HepG2 (cell line): ENCODE results near the gene RPL23. TPM values are rescaled to one million over a fixed set of nuclear protein-coding genes. Genes with fewer than 3 reads are reported as not detected.
A peak's percentile ranks its signal among the peaks of the same experiment; 100 is the strongest.

Experiments used
- ATAC-seq: fragments of 200-7000 bp; cut with Tn5 transposase; 3 replicates; pipeline ENCODE4 v1.9.1; 2020; ENCODE audit warnings: mild to moderate bottlenecking, moderate library complexity
- BruUV-seq: library from RNA; stranded (reverse); fragments of 400-500 nt; replicated peaks from 2 replicates; lab custom pipeline; 2021; lab: Mats Ljungman, UMichigan
- CTCF ChIA-PET: fragments of 300-600 bp; formaldehyde crosslinking; extraction: SDS; loops from one replicate; lab custom pipeline; 2021; ENCODE audit warnings: low total read pairs, inconsistent platforms, low intra/inter-chr PET ratio; lab: Yijun Ruan, JAX
- POLR2A ChIA-PET: fragments of 350-600 bp; sonication (Branson Sonifier 250); formaldehyde crosslinking; loops from one replicate; lab custom pipeline; 2020; ENCODE audit warnings: antibody characterized with exemption, inconsistent platforms; lab: Yijun Ruan, JAX
- DNase-seq: peaks from one replicate; pipeline ENCODE4 v3.0.0-alpha.2; 2015; ENCODE audit warnings: low spot score
- FAIRE-seq: peaks from 3 replicates; lab custom pipeline; 2011; peaks lifted over from hg19 to GRCh38; lab: Jason Lieb, UNC
- H2AFZ ChIP-seq: one replicate; pipeline ENCODE4 v1.6.1; 2011; ENCODE audit warnings: low read length, inconsistent platforms
- H3K27ac ChIP-seq: fragments of 300-600 bp; 3 replicates; pipeline ENCODE4 v1.8.0; 2011; ENCODE audit warnings: mixed run types, mild to moderate bottlenecking, mixed read lengths, low read length, inconsistent platforms; ENCODE audit not compliant: insufficient read depth; ENCODE audit errors: extremely low read length
- H3K27me3 ChIP-seq, 2 experiments: fragments of 200-600 bp in 1 of 2; 2 replicates in 1 of 2; 3 replicates in 1 of 2; pipeline versions ENCODE4 v1.6.0 to v1.8.0; 2011; ENCODE audit warnings: low read length in 2 of 2, mild to moderate bottlenecking in 2 of 2, moderate library complexity in 2 of 2, inconsistent platforms in 1 of 2; ENCODE audit not compliant: insufficient read depth in 2 of 2, control insufficient read depth in 1 of 2
- H3K36me3 ChIP-seq, 2 experiments: fragments of 200-600 bp in 1 of 2; replicated peaks in 1 of 2; 2 replicates in 1 of 2; 3 replicates in 1 of 2; pipeline versions ENCODE4 v1.5.1 to v1.8.0; 2011; ENCODE audit warnings: low read length in 2 of 2, inconsistent platforms in 1 of 2; ENCODE audit not compliant: insufficient read depth in 2 of 2, control insufficient read depth in 1 of 2
- H3K4me1 ChIP-seq: 2 replicates; pipeline ENCODE4 v1.5.1; 2012; ENCODE audit warnings: low read length, inconsistent platforms; ENCODE audit not compliant: insufficient read depth
- H3K4me2 ChIP-seq: 2 replicates; pipeline ENCODE4 v1.6.0; 2011; ENCODE audit warnings: low read depth, low read length, inconsistent platforms
- H3K4me3 ChIP-seq, 3 experiments: fragments of 200-600 bp in 1 of 3; sonication (generic), shearing (Covaris generic) in 1 of 3; replicated peaks in 1 of 3; 2 replicates each; pipeline ENCODE4 v1.5.1; 2011 to 2016; ENCODE audit warnings: low read length in 3 of 3, inconsistent platforms in 2 of 3, low read depth in 2 of 3, mild to moderate bottlenecking in 2 of 3, control low read depth in 1 of 3, mixed read lengths in 1 of 3; ENCODE audit not compliant: insufficient read depth in 1 of 3
- H3K79me2 ChIP-seq: one replicate; pipeline ENCODE4 v1.6.1; 2011; ENCODE audit warnings: low read length, inconsistent platforms; ENCODE audit not compliant: insufficient read depth
- H3K9ac ChIP-seq: 2 replicates; pipeline ENCODE4 v1.6.0; 2011; ENCODE audit warnings: mild to moderate bottlenecking, low read depth, low read length, inconsistent platforms; ENCODE audit not compliant: insufficient read depth
- H3K9me3 ChIP-seq: 2 replicates; pipeline ENCODE4 v1.5.1; 2012; ENCODE audit warnings: mild to moderate bottlenecking, low read length
- H4K20me1 ChIP-seq: 2 replicates; pipeline ENCODE4 v1.6.0; 2011; ENCODE audit warnings: inconsistent platforms, mild to moderate bottlenecking, low read length, moderate library complexity; ENCODE audit not compliant: insufficient read depth
- AGO2 ChIP-seq: fragments of 200-400 bp; formaldehyde crosslinking; optimal IDR thresholded peaks from 2 replicates; pipeline ENCODE3; 2017; ENCODE audit warnings: mild to moderate bottlenecking, low read depth, low read length, moderate library complexity
- ATF5 ChIP-seq: sonication (generic); formaldehyde crosslinking; IDR thresholded peaks from 2 replicates; pipeline ENCODE4 v1.4.0; 2020; ENCODE audit warnings: mild to moderate bottlenecking, low read depth, missing genetic modification reagents
- BRD4 ChIP-seq: sonication (generic); formaldehyde crosslinking; IDR thresholded peaks from 2 replicates; pipeline ENCODE4 v1.4.0; 2020; ENCODE audit warnings: missing genetic modification reagents
- DR1 ChIP-seq: sonication (generic); formaldehyde crosslinking; IDR thresholded peaks from 2 replicates; pipeline ENCODE4 v1.8.0; 2021; ENCODE audit warnings: mild to moderate bottlenecking, missing genetic modification reagents, inconsistent platforms
- MZF1 ChIP-seq: sonication (generic); formaldehyde crosslinking; IDR thresholded peaks from 2 replicates; pipeline ENCODE4 v1.8.1; 2023; ENCODE audit warnings: mild to moderate bottlenecking, missing genetic modification reagents, borderline replicate concordance
- PRMT3 ChIP-seq: sonication (generic); formaldehyde crosslinking; IDR thresholded peaks from 2 replicates; pipeline ENCODE4 v1.8.1; 2022; ENCODE audit warnings: low read depth, mild to moderate bottlenecking, moderate library complexity, missing genetic modification reagents, borderline replicate concordance
- TEAD2 ChIP-seq: sonication (generic); formaldehyde crosslinking; IDR thresholded peaks from 2 replicates; pipeline ENCODE4 v1.9.0; 2021; ENCODE audit warnings: missing genetic modification reagents
- ZBTB33 ChIP-seq: sonication (generic); formaldehyde crosslinking; IDR thresholded peaks from 2 replicates; pipeline ENCODE4 v1.4.0; 2020; ENCODE audit warnings: missing genetic modification reagents
- ZFP90 ChIP-seq: sonication (generic); formaldehyde crosslinking; IDR thresholded peaks from 2 replicates; pipeline ENCODE4 v1.8.0; 2022; ENCODE audit warnings: missing genetic modification reagents, mild to moderate bottlenecking, inconsistent platforms, borderline replicate concordance
- ZFY ChIP-seq: sonication (generic); formaldehyde crosslinking; IDR thresholded peaks from 2 replicates; pipeline ENCODE4 v1.4.0; 2020; ENCODE audit warnings: missing genetic modification reagents
- ZNF652 ChIP-seq: IDR thresholded peaks from 2 replicates; pipeline ENCODE4 v1.6.1; 2016; ENCODE audit warnings: low read depth, borderline replicate concordance
- WGBS: methylation state at CpG from one replicate; pipeline ENCODE4 v1.1.6; 2017; ENCODE audit warnings: low lambda C conversion rate; 5-methylcytosine and 5-hydroxymethylcytosine counted together
- in situ Hi-C: cut with HindIII; loops from 2 replicates; pipeline ENCODE4 v1.10.0; 2017; ENCODE audit warnings: low pct_unique_long_range_greater_than_20kb; ENCODE audit not compliant: extremely low pct_ligation_motif_present
- intact Hi-C: fragments of 100-400 bp; cut with micrococcal nuclease; formaldehyde crosslinking; loops from one replicate; pipeline ENCODE4 v1.10.0; 2022; ENCODE audit not compliant: unreplicated experiment
- polyA plus RNA-seq, 8 experiments: library from polyadenylated mRNA; depleted of rRNA in 3 of 8; stranded (reverse) in 7 of 8; unstranded in 1 of 8; fragments of >200 nt; fragmentation: Illumina TruSeq in 4 of 8; extraction: Trizol in 4 of 8; gene quantifications; 2 replicates each; pipeline versions ENCODE4 v1.2.1 to v1.2.3, GENCODE V29; 2011 to 2016; ENCODE audit warnings: low read depth in 4 of 8, missing spikeins in 1 of 8, mixed read lengths in 1 of 8; ENCODE audit not compliant: insufficient read depth in 1 of 8
- total RNA-seq, 5 experiments: library from RNA; depleted of rRNA; stranded (reverse); fragments of >200 nt; fragmentation: Illumina TruSeq; extraction: Trizol; gene quantifications; 2 replicates each; pipeline ENCODE4 v1.2.3, GENCODE V29; 2016; ENCODE audit warnings: low read depth in 1 of 5

Gene RPL23
- total and polyA plus RNA-seq, 2 of the 13 experiments (the other 11 are each of a cell fraction or from before 2014, with no cell fraction given) = 2,790 to 4,860 TPM

GRCh38 chr17:38879878-38880665 lies 26.6 kb upstream of the RPL23 start:
- DNase-seq (no peak), ATAC-seq (no peak), FAIRE-seq (no peak)
- no TSS peak for BruUV-seq
- Histone ChIP-seq H3K9me3 (no peaks in the 10 kb centered on the region), H3K4me1 (peaks cover 74% of the 10 kb centered on the region), H3K9ac (no peak overlapping the region), H3K4me2 (no peak overlapping the region), H2AFZ (no peak overlapping the region), H3K4me3 (no peak overlapping the region), H3K79me2 (peaks cover 67% of the 10 kb centered on the region), H4K20me1 (peaks cover 58% of the 10 kb centered on the region), H3K27ac (no peak overlapping the region), H3K36me3 (peaks cover 50 to 74% of the 10 kb centered on the region in 2 experiments), H3K27me3 (no peaks in the 10 kb centered on the region)
- WGBS = 78% methylated on average over 6 of the region's 6 CpGs
- TF ChIP-seq ZNF652 (peak; percentile 90), PRMT3 (CRISPR knock-in tag) (no peak)
- ChIA-PET CTCF (no interaction called here), POLR2A (interaction anchor here (3.8 kb wide), 1 partner anchor 10 kb away, joined by 24 read pairs; the partner anchor contains the start of gene LASP1)
- in situ Hi-C loops (no loop called here), intact Hi-C loops (no loop called here)

GRCh38 chr17:38877130-38877851 lies 23.8 kb upstream of the RPL23 start:
- Histone ChIP-seq H3K27me3 (no peaks in the 10 kb centered on the region), H3K9me3 (no peaks in the 10 kb centered on the region), H3K9ac (no peak overlapping the region), H3K79me2 (peaks cover 75% of the 10 kb centered on the region), H3K27ac (no peak overlapping the region), H2AFZ (no peak overlapping the region), H3K4me2 (no peak overlapping the region), H3K4me3 (no peak overlapping the region), H3K4me1 (peaks cover 76% of the 10 kb centered on the region), H3K36me3 (peaks cover 40 to 62% of the 10 kb centered on the region in 2 experiments), H4K20me1 (peaks cover 63% of the 10 kb centered on the region)
- BruUV-seq = no TSS peak
- in situ Hi-C loops = no loop called here
- 89% methylated on average over 5 of the region's 7 CpGs for WGBS
- TF ChIP-seq ZFY (CRISPR knock-in tag) (0 out of 2 replicates have a peak, but pooled peaks have one; percentile 15), DR1 (CRISPR knock-in tag) (no peak), AGO2 (peak; percentile 30), BRD4 (CRISPR knock-in tag) (0 out of 2 replicates have a peak, but pooled peaks have one; percentile 36), ZBTB33 (CRISPR knock-in tag) (peak; percentile 74), ATF5 (CRISPR knock-in tag) (no peak), TEAD2 (CRISPR knock-in tag) (no peak), MZF1 (CRISPR knock-in tag) (no peak), ZFP90 (0 out of 2 replicates have a peak, but pooled peaks have one; percentile 40)
- intact Hi-C loops = no loop called here
- ChIA-PET POLR2A (interaction anchor here (1.2 kb wide), 1 partner anchor 8 kb away, joined by 3 read pairs; no protein-coding TSS in a partner anchor), CTCF (no interaction called here)
- ATAC-seq (no peak), DNase-seq (no peak), FAIRE-seq (no peak)
